Activated B cell treated with CpG ODN at 0.5 μM for 24 hours (primary cell): Measurements from ENCODE around the gene SLCO3A1. TPM values are rescaled to one million over a fixed set of nuclear protein-coding genes. Genes with fewer than 3 reads are reported as not detected.
A peak's percentile ranks its signal among the peaks of the same experiment; 100 is the strongest.

Experiments
- ATAC-seq: fragments of 200-7000 bp; cut with Tn5 transposase; one replicate; pipeline ENCODE4 v1.10.0; 2021; ENCODE audit warnings: low read depth, mild to moderate bottlenecking, moderate library complexity
- CTCF ChIA-PET: fragments of 350-600 bp; sonication (Branson Sonifier 250); formaldehyde crosslinking; loops from one replicate; lab custom pipeline; 2021; ENCODE audit warnings: antibody characterized with exemption; lab: Charles Lee
- POLR2A ChIA-PET: fragments of 350-600 bp; sonication (Branson Sonifier 250); formaldehyde crosslinking; loops from one replicate; lab custom pipeline; 2021; ENCODE audit warnings: antibody characterized with exemption; lab: Charles Lee
- DNase-seq: peaks from one replicate; pipeline ENCODE4 v3.0.0; 2022
- H3K27ac Mint-ChIP-seq: one replicate; pipeline ENCODE4 v1.8.0; 2020; ENCODE audit warnings: mixed read lengths
- H3K27me3 Mint-ChIP-seq: one replicate; pipeline ENCODE4 v1.8.0; 2021; ENCODE audit warnings: mixed read lengths
- H3K36me3 Mint-ChIP-seq: one replicate; pipeline ENCODE4 v1.8.0; 2021; ENCODE audit warnings: low read depth, mixed read lengths
- H3K4me1 Mint-ChIP-seq: one replicate; pipeline ENCODE4 v1.8.0; 2021; ENCODE audit warnings: mixed read lengths
- H3K4me3 Mint-ChIP-seq: one replicate; pipeline ENCODE4 v1.8.0; 2020; ENCODE audit warnings: mild to moderate bottlenecking, mixed read lengths
- H3K9me3 Mint-ChIP-seq: one replicate; pipeline ENCODE4 v1.8.0; 2020; ENCODE audit warnings: mixed read lengths
- intact Hi-C: fragments of 100-400 bp; cut with micrococcal nuclease; formaldehyde crosslinking; loops from one replicate; pipeline ENCODE4 v1.15.1; 2024
- total RNA-seq: library from RNA; stranded (reverse); gene quantifications from 2 replicates; pipeline ENCODE4 v1.2.3, GENCODE V29; 2022
- TF ChIP-seq, protein P1 (sequence below): fragments of 200-600 bp; IDR thresholded peaks from one replicate; pipeline ENCODE4 v1.8.0; 2022; ENCODE audit warnings: antibody characterized with exemption, mild to moderate bottlenecking

SLCO3A1 gene
- total RNA-seq, 1 donor from 2014 or later, result 0.82 TPM

DNA sequence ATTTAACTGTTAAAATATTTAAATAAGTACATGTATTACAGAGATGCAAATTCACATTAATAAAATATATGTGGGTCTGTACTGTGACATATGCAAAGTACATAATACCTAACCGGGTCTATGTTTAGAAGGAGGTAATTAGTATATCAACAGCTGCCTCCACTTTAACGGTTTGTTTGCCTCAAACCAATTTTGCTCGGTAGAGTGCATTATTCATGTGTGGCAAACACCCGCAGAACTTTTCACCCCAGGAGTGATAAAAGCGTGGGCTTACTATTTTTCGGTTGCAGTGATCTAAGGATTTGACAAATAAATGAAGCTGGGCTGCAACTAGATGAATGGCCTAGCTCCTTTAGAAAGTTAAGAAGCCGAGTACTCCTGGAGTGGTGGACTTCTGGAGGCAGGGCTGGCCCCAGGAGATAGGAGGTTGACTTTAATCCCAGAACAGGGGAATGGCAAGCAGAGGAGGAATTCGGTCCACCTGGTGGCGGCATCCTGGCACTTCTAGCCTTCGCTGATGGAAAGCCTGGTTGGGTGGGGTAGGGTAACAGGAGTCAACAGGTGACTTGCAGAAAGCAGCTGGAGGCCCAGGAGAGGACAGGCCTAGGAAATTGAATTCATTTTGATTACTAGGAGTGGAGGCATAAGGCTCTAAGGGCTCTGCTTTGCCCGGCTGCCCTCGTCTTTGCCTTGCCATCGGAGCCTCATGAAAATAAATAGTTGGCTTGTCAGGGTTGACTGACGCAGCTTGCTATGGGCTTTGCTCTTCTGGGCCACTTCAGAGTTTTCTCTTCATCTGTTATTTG is 2.4 kb downstream of the SLCO3A1 start:
- DNase-seq (no peak), ATAC-seq (no peak)
- ChIA-PET POLR2A (no interaction called here), CTCF (no interaction called here)
- no peak overlapping the region for H3K4me3 Mint-ChIP-seq
- TF ChIP-seq, protein P1, sequence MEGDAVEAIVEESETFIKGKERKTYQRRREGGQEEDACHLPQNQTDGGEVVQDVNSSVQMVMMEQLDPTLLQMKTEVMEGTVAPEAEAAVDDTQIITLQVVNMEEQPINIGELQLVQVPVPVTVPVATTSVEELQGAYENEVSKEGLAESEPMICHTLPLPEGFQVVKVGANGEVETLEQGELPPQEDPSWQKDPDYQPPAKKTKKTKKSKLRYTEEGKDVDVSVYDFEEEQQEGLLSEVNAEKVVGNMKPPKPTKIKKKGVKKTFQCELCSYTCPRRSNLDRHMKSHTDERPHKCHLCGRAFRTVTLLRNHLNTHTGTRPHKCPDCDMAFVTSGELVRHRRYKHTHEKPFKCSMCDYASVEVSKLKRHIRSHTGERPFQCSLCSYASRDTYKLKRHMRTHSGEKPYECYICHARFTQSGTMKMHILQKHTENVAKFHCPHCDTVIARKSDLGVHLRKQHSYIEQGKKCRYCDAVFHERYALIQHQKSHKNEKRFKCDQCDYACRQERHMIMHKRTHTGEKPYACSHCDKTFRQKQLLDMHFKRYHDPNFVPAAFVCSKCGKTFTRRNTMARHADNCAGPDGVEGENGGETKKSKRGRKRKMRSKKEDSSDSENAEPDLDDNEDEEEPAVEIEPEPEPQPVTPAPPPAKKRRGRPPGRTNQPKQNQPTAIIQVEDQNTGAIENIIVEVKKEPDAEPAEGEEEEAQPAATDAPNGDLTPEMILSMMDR, result no peak
- H3K4me1 Mint-ChIP-seq, result peaks cover 47% of the 10 kb centered on the region
- H3K36me3 Mint-ChIP-seq, result no peaks in the 10 kb centered on the region
- H3K27me3 Mint-ChIP-seq, result peaks cover 42% of the 10 kb centered on the region
- no peak overlapping the region for H3K27ac Mint-ChIP-seq
- intact Hi-C loops, result loop anchor here (10.0 kb wide), 3 partner anchors 59 to 521 kb away; no protein-coding TSS in a partner anchor
- peaks cover 7% of the 10 kb centered on the region for H3K9me3 Mint-ChIP-seq

DNA sequence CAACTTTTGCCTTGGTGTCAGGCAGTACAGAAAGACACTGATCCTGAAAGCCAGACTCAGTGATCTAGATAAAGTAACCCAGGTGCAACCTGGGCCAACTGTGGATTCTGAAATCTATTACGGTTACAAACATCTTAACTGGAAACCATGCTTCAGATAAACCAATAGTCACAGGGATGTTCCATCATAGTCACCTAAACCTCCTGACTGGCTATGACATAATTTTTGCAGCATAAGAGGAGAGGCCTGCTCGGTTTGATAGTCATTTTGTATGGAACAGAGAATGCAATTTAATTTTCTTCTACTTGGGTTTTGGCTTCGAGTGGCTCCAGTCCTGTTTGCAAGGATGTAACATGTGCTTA is 3.7 kb downstream of the SLCO3A1 start:
- H3K9me3 Mint-ChIP-seq, result peaks cover 7% of the 10 kb centered on the region
- ChIA-PET CTCF (no interaction called here), POLR2A (no interaction called here)
- H3K4me1 Mint-ChIP-seq, result peaks cover 48% of the 10 kb centered on the region
- no peak overlapping the region for H3K4me3 Mint-ChIP-seq
- intact Hi-C loops, result loop anchor here (10.0 kb wide), 3 partner anchors 58 to 522 kb away; no protein-coding TSS in a partner anchor
- H3K27me3 Mint-ChIP-seq, result peaks cover 31% of the 10 kb centered on the region
- H3K27ac Mint-ChIP-seq, result no peak overlapping the region
- DNase-seq (no peak), ATAC-seq (no peak)
- H3K36me3 Mint-ChIP-seq, result no peaks in the 10 kb centered on the region
- TF ChIP-seq, protein P1, result no peak

DNA sequence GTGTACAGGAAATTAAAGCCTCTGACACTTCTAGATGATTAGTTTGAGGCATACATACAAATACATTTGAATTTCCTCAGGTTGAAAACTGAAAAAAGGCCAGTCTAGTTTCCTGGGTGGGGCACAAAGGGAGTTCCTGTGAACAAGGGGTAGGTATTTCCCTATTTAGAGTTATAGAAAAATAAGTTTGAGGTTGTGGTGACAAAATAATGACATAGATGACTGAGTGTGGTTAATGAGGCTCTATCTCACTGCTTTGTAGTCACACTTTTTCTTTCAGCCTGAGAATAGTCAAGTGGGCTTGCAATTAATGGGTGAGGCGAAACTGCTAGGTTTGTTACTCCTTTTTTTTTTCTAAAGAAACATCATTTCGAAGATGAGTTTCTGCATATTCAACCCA is 4.3 kb downstream of the SLCO3A1 start:
- Mint-ChIP-seq H3K27ac (no peak overlapping the region), H3K4me1 (peaks cover 44% of the 10 kb centered on the region), H3K36me3 (no peaks in the 10 kb centered on the region), H3K9me3 (peaks cover 7% of the 10 kb centered on the region), H3K4me3 (no peak overlapping the region), H3K27me3 (peaks cover 28% of the 10 kb centered on the region)
- TF ChIP-seq, protein P1, result no peak
- no peak for DNase-seq
- ChIA-PET POLR2A (no interaction called here), CTCF (no interaction called here)
- peak; percentile 33 for ATAC-seq
- intact Hi-C loops, result loop anchor here (10.0 kb wide), 3 partner anchors 57 to 523 kb away; no protein-coding TSS in a partner anchor

DNA sequence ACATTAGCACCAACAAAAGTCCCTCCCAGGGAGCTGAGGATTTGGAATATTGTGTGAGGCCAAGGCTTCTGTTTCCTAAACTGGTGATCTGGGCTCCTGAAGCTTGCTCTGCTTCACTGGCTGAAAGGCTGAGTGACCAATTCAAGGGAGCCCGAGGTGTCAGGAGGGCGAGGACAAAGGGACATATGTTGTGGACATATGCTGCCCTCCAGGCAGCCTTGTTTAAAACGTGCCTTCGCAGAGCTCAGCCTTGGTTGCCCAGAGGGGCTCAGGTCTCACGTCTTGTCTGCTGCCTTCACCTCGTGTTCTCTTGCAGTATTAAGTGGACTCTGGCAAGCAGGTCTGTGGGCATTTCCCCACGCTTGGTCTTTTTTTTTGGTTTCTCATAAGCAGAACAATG is 7.0 kb downstream of the SLCO3A1 start:
- intact Hi-C loops, result no loop called here
- H3K4me3 Mint-ChIP-seq, result no peak overlapping the region
- H3K4me1 Mint-ChIP-seq, result peaks cover 41% of the 10 kb centered on the region
- POLR2A ChIA-PET, result no interaction called here
- H3K27me3 Mint-ChIP-seq, result peaks cover 38% of the 10 kb centered on the region
- DNase-seq, result no peak
- no peak for ATAC-seq
- TF ChIP-seq, protein P1, result no peak
- H3K9me3 Mint-ChIP-seq, result peaks cover 7% of the 10 kb centered on the region
- no peak overlapping the region for H3K27ac Mint-ChIP-seq
- H3K36me3 Mint-ChIP-seq, result no peaks in the 10 kb centered on the region
- CTCF ChIA-PET, result no interaction called here

DNA sequence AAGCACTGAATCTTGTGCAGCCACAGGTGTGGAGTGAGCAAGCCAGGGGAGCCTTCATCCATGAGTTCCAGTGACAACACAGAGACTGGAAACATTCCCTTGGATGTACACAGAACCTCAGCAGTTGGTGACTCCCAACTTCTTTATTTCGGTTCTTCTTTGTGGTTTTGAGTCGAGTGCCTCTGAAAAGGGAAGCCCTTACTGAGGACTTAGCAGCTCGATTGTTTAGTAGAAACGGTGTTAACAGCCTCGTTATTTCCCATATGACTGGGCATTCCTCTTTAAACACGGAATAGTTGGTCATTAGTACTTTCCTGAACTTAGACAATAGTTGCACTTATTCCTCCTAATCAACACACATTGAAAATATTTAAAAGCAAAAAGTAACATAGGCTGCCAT is 7.7 kb downstream of the SLCO3A1 start:
- ChIA-PET CTCF (no interaction called here), POLR2A (no interaction called here)
- Mint-ChIP-seq H3K4me1 (peaks cover 37% of the 10 kb centered on the region), H3K4me3 (no peak overlapping the region), H3K27me3 (peaks cover 33% of the 10 kb centered on the region), H3K9me3 (peaks cover 7% of the 10 kb centered on the region), H3K27ac (no peak overlapping the region), H3K36me3 (no peaks in the 10 kb centered on the region)
- TF ChIP-seq, protein P1, result no peak
- no peak for DNase-seq
- ATAC-seq, result peak; percentile 34
- intact Hi-C loops, result no loop called here
